Activated T-cell treated with anti-CD3 and anti-CD28 coated beads, Interleukin-2, amount 50 U/mL, for 1 hour (primary cell): ENCODE measurements around the gene KRT23.

ENCODE experiments used
- DNase-seq: peaks from one replicate; pipeline ENCODE4 v3.0.0-alpha.2; 2020

The KRT23 gene

GRCh38 chr17:40937384-40937819 is at the start of gene KRT23:
KRT23 (minus strand) TSS chr17:40937646; CDS start chr17:40936603, 1,043 bp downstream.
- DNase-seq: no peak

- DNase-seq: no peak
Measured at GRCh38 chr17:40986920-40987319, 49.5 kb upstream of the KRT23 start.

- DNase-seq: no peak
Measured at GRCh38 chr17:40984226-40984625, 46.8 kb upstream of the KRT23 start, which contains the start of gene KRT40. KRT40 (minus strand) TSS chr17:40984326; CDS start chr17:40984273, 53 bp downstream.

- DNase-seq: no peak
Measured at GRCh38 chr17:40981115-40981514, 43.7 kb upstream of the KRT23 start.

- no peak for DNase-seq
Measured at GRCh38 chr17:40980596-40980995, 43.1 kb upstream of the KRT23 start.

- no peak for DNase-seq
Measured at GRCh38 chr17:40980117-40980516, 42.7 kb upstream of the KRT23 start.

- no peak for DNase-seq
Measured at GRCh38 chr17:40978575-40979151, 41.2 kb upstream of the KRT23 start.

- DNase-seq: no peak
Measured at GRCh38 chr17:40975516-40975915, 38.1 kb upstream of the KRT23 start.

GRCh38 chr17:40974366-40974765 is 36.9 kb upstream of the KRT23 start:
- DNase-seq: no peak

GRCh38 chr17:40967582-40967981 is 30.1 kb upstream of the KRT23 start:
- no peak for DNase-seq

- no peak for DNase-seq
Measured at GRCh38 chr17:40966848-40967247, 29.4 kb upstream of the KRT23 start, which contains the start of gene KRT39. KRT39 (minus strand) TSS chr17:40966948; CDS start chr17:40966856, 92 bp downstream.

GRCh38 chr17:40963838-40964237 is 26.4 kb upstream of the KRT23 start:
- no peak for DNase-seq

- no peak for DNase-seq
Measured at GRCh38 chr17:40962059-40962561, 24.7 kb upstream of the KRT23 start.

- no peak for DNase-seq
Measured at GRCh38 chr17:40961591-40961990, 24.1 kb upstream of the KRT23 start.

GRCh38 chr17:40960144-40960543 is 22.7 kb upstream of the KRT23 start:
- DNase-seq: no peak

- DNase-seq: no peak
Measured at GRCh38 chr17:40958086-40958953, 20.9 kb upstream of the KRT23 start.

- no peak for DNase-seq
Measured at GRCh38 chr17:40956401-40957254, 19.2 kb upstream of the KRT23 start.

- DNase-seq: no peak
Measured at GRCh38 chr17:40953881-40954280, 16.4 kb upstream of the KRT23 start.

- no peak for DNase-seq
Measured at GRCh38 chr17:40952661-40953060, 15.2 kb upstream of the KRT23 start.

- DNase-seq: no peak
Measured at GRCh38 chr17:40952154-40952553, 14.7 kb upstream of the KRT23 start.

GRCh38 chr17:40951011-40951622 is 13.7 kb upstream of the KRT23 start:
- no peak for DNase-seq

- no peak for DNase-seq
Measured at GRCh38 chr17:40950176-40950575, 12.7 kb upstream of the KRT23 start.

- no peak for DNase-seq
Measured at GRCh38 chr17:40949418-40949817, 12.0 kb upstream of the KRT23 start.
